HepG2 (cell line): ENCODE data around the gene RIN3. TPM values are rescaled to one million over a fixed set of nuclear protein-coding genes. Genes with fewer than 3 reads are reported as not detected.

Source experiments
- ATAC-seq: fragments of 200-7000 bp; cut with Tn5 transposase; 3 replicates; pipeline ENCODE4 v1.9.1; 2020; ENCODE audit warnings: mild to moderate bottlenecking, moderate library complexity
- BruUV-seq: library from RNA; stranded (reverse); fragments of 400-500 nt; replicated peaks from 2 replicates; lab custom pipeline; 2021; lab: Mats Ljungman, UMichigan
- CTCF ChIA-PET: fragments of 300-600 bp; formaldehyde crosslinking; extraction: SDS; loops from one replicate; lab custom pipeline; 2021; ENCODE audit warnings: low total read pairs, inconsistent platforms, low intra/inter-chr PET ratio; lab: Yijun Ruan, JAX
- POLR2A ChIA-PET: fragments of 350-600 bp; sonication (Branson Sonifier 250); formaldehyde crosslinking; loops from one replicate; lab custom pipeline; 2020; ENCODE audit warnings: antibody characterized with exemption, inconsistent platforms; lab: Yijun Ruan, JAX
- DNase-seq: peaks from one replicate; pipeline ENCODE4 v3.0.0-alpha.2; 2015; ENCODE audit warnings: low spot score
- FAIRE-seq: peaks from 3 replicates; lab custom pipeline; 2011; peaks lifted over from hg19 to GRCh38; lab: Jason Lieb, UNC
- H2AFZ ChIP-seq: one replicate; pipeline ENCODE4 v1.6.1; 2011; ENCODE audit warnings: low read length, inconsistent platforms
- H3K27ac ChIP-seq: fragments of 300-600 bp; 3 replicates; pipeline ENCODE4 v1.8.0; 2011; ENCODE audit warnings: mixed run types, mild to moderate bottlenecking, mixed read lengths, low read length, inconsistent platforms; ENCODE audit not compliant: insufficient read depth; ENCODE audit errors: extremely low read length
- H3K27me3 ChIP-seq, 2 experiments: fragments of 200-600 bp in 1 of 2; 2 replicates in 1 of 2; 3 replicates in 1 of 2; pipeline versions ENCODE4 v1.6.0 to v1.8.0; 2011; ENCODE audit warnings: low read length in 2 of 2, mild to moderate bottlenecking in 2 of 2, moderate library complexity in 2 of 2, inconsistent platforms in 1 of 2; ENCODE audit not compliant: insufficient read depth in 2 of 2, control insufficient read depth in 1 of 2
- H3K36me3 ChIP-seq, 2 experiments: fragments of 200-600 bp in 1 of 2; replicated peaks in 1 of 2; 2 replicates in 1 of 2; 3 replicates in 1 of 2; pipeline versions ENCODE4 v1.5.1 to v1.8.0; 2011; ENCODE audit warnings: low read length in 2 of 2, inconsistent platforms in 1 of 2; ENCODE audit not compliant: insufficient read depth in 2 of 2, control insufficient read depth in 1 of 2
- H3K4me1 ChIP-seq: 2 replicates; pipeline ENCODE4 v1.5.1; 2012; ENCODE audit warnings: low read length, inconsistent platforms; ENCODE audit not compliant: insufficient read depth
- H3K4me2 ChIP-seq: 2 replicates; pipeline ENCODE4 v1.6.0; 2011; ENCODE audit warnings: low read depth, low read length, inconsistent platforms
- H3K4me3 ChIP-seq, 3 experiments: fragments of 200-600 bp in 1 of 3; sonication (generic), shearing (Covaris generic) in 1 of 3; replicated peaks in 1 of 3; 2 replicates each; pipeline ENCODE4 v1.5.1; 2011 to 2016; ENCODE audit warnings: low read length in 3 of 3, inconsistent platforms in 2 of 3, low read depth in 2 of 3, mild to moderate bottlenecking in 2 of 3, control low read depth in 1 of 3, mixed read lengths in 1 of 3; ENCODE audit not compliant: insufficient read depth in 1 of 3
- H3K79me2 ChIP-seq: one replicate; pipeline ENCODE4 v1.6.1; 2011; ENCODE audit warnings: low read length, inconsistent platforms; ENCODE audit not compliant: insufficient read depth
- H3K9ac ChIP-seq: 2 replicates; pipeline ENCODE4 v1.6.0; 2011; ENCODE audit warnings: mild to moderate bottlenecking, low read depth, low read length, inconsistent platforms; ENCODE audit not compliant: insufficient read depth
- H3K9me3 ChIP-seq: 2 replicates; pipeline ENCODE4 v1.5.1; 2012; ENCODE audit warnings: mild to moderate bottlenecking, low read length
- H4K20me1 ChIP-seq: 2 replicates; pipeline ENCODE4 v1.6.0; 2011; ENCODE audit warnings: inconsistent platforms, mild to moderate bottlenecking, low read length, moderate library complexity; ENCODE audit not compliant: insufficient read depth
- DMTF1 ChIP-seq: sonication (generic); formaldehyde crosslinking; IDR thresholded peaks from 2 replicates; pipeline ENCODE4 v1.4.0; 2020; ENCODE audit warnings: mild to moderate bottlenecking, missing genetic modification reagents
- IRF2 ChIP-seq: IDR thresholded peaks from 2 replicates; pipeline ENCODE4 v1.6.1; 2018; ENCODE audit warnings: missing genetic modification reagents, missing compliant biosample characterization
- SYNCRIP ChIP-seq: fragments of 200-400 bp; formaldehyde crosslinking; IDR thresholded peaks from 2 replicates; pipeline ENCODE4 v1.6.1; 2018; ENCODE audit warnings: mild to moderate bottlenecking, low read depth, low read length; ENCODE audit not compliant: insufficient read depth
- TFDP2 ChIP-seq: sonication (generic); formaldehyde crosslinking; IDR thresholded peaks from 2 replicates; pipeline ENCODE4 v1.4.0; 2020; ENCODE audit warnings: missing genetic modification reagents
- TMF1 ChIP-seq: sonication (generic); formaldehyde crosslinking; IDR thresholded peaks from 2 replicates; pipeline ENCODE4 v1.8.1; 2022; ENCODE audit warnings: low read depth, missing genetic modification reagents
- ZNF768 ChIP-seq: sonication (generic); formaldehyde crosslinking; IDR thresholded peaks from 2 replicates; pipeline ENCODE4 v1.4.0; 2020; ENCODE audit warnings: missing genetic modification reagents
- ZSCAN20 ChIP-seq: sonication (generic); formaldehyde crosslinking; IDR thresholded peaks from 2 replicates; pipeline ENCODE4 v1.4.0; 2020; ENCODE audit warnings: missing genetic modification reagents, mild to moderate bottlenecking, borderline replicate concordance
- WGBS: methylation state at CpG from one replicate; pipeline ENCODE4 v1.1.6; 2017; ENCODE audit warnings: low lambda C conversion rate; 5-methylcytosine and 5-hydroxymethylcytosine counted together
- in situ Hi-C: cut with HindIII; loops from 2 replicates; pipeline ENCODE4 v1.10.0; 2017; ENCODE audit warnings: low pct_unique_long_range_greater_than_20kb; ENCODE audit not compliant: extremely low pct_ligation_motif_present
- intact Hi-C: fragments of 100-400 bp; cut with micrococcal nuclease; formaldehyde crosslinking; loops from one replicate; pipeline ENCODE4 v1.10.0; 2022; ENCODE audit not compliant: unreplicated experiment
- polyA plus RNA-seq, 8 experiments: library from polyadenylated mRNA; depleted of rRNA in 3 of 8; stranded (reverse) in 7 of 8; unstranded in 1 of 8; fragments of >200 nt; fragmentation: Illumina TruSeq in 4 of 8; extraction: Trizol in 4 of 8; gene quantifications; 2 replicates each; pipeline versions ENCODE4 v1.2.1 to v1.2.3, GENCODE V29; 2011 to 2016; ENCODE audit warnings: low read depth in 4 of 8, missing spikeins in 1 of 8, mixed read lengths in 1 of 8; ENCODE audit not compliant: insufficient read depth in 1 of 8
- total RNA-seq, 5 experiments: library from RNA; depleted of rRNA; stranded (reverse); fragments of >200 nt; fragmentation: Illumina TruSeq; extraction: Trizol; gene quantifications; 2 replicates each; pipeline ENCODE4 v1.2.3, GENCODE V29; 2016; ENCODE audit warnings: low read depth in 1 of 5

Gene RIN3
- total and polyA plus RNA-seq, 2 of the 13 experiments (the other 11 are each of a cell fraction or from before 2014, with no cell fraction given) = 2.3 to 3.6 TPM

GRCh38 chr14:92670643-92671366 is 157.2 kb downstream of the RIN3 start:
- BruUV-seq = no TSS peak
- CTCF ChIA-PET = no interaction called here
- no peak for TF ChIP-seq DMTF1 (CRISPR knock-in tag)
- TF ChIP-seq ZNF768 (CRISPR knock-in tag) = peak; percentile 91
- TF ChIP-seq, all 625 proteins: peak for 1
- ATAC-seq (no peak), FAIRE-seq (no peak), DNase-seq (no peak)
- H3K9ac ChIP-seq = no peak overlapping the region
- H3K27ac ChIP-seq = no peak overlapping the region
- intact Hi-C loops (no loop called here), in situ Hi-C loops (no loop called here)
- no peaks in the 10 kb centered on the region for H4K20me1 ChIP-seq
- no peak overlapping the region for H3K4me3 ChIP-seq
- POLR2A ChIA-PET = no interaction called here
- no peak overlapping the region for H3K4me2 ChIP-seq
- no peaks in the 10 kb centered on the region for H3K27me3 ChIP-seq
- H3K9me3 ChIP-seq = no peaks in the 10 kb centered on the region
- no peaks in the 10 kb centered on the region for H3K79me2 ChIP-seq
- H2AFZ ChIP-seq = no peak overlapping the region
- H3K4me1 ChIP-seq = no peaks in the 10 kb centered on the region
- 93% methylated on average over 8 of the region's 9 CpGs for whole genome bisulfite sequencing
- peaks cover under 1 to 4% of the 10 kb centered on the region in 2 experiments; a peak in 1 of 5 replicates for H3K36me3 ChIP-seq

GRCh38 chr14:92673601-92674150 is 160.1 kb downstream of the RIN3 start:
- ChIA-PET POLR2A (no interaction called here), CTCF (no interaction called here)
- BruUV-seq = no TSS peak
- H2AFZ ChIP-seq = no peak overlapping the region
- H3K9me3 ChIP-seq = no peaks in the 10 kb centered on the region
- ATAC-seq = no peak
- no peak overlapping the region for H3K27ac ChIP-seq
- no peaks in the 10 kb centered on the region for H3K27me3 ChIP-seq
- no peaks in the 10 kb centered on the region for H3K4me1 ChIP-seq
- in situ Hi-C loops = no loop called here
- peaks cover 5 to 19% of the 10 kb centered on the region in 2 experiments; a peak in 4 of 5 replicates for H3K36me3 ChIP-seq
- intact Hi-C loops = no loop called here
- DNase-seq = no peak
- H3K4me3 ChIP-seq = no peak overlapping the region
- no peaks in the 10 kb centered on the region for H4K20me1 ChIP-seq
- H3K79me2 ChIP-seq = no peaks in the 10 kb centered on the region
- no peak overlapping the region for H3K4me2 ChIP-seq
- FAIRE-seq = no peak
- 98% methylated on average over 19 of the region's 19 CpGs for WGBS
- TF ChIP-seq IRF2 (CRISPR knock-in tag) (no peak), TFDP2 (CRISPR knock-in tag) (no peak), TMF1 (CRISPR knock-in tag) (no peak), SYNCRIP (no peak), ZSCAN20 (CRISPR knock-in tag) (no peak)
- no peak overlapping the region for H3K9ac ChIP-seq
